Measurements from ENCODE around the gene ZBTB42. TPM values are rescaled to one million over a fixed set of nuclear protein-coding genes. Genes with fewer than 3 reads are reported as not detected.

Gene ZBTB42
- 2.5 and 3.9 TPM in 2 replicates for total RNA-seq (2014; rRNA removed; shearing (Covaris generic); ENCODE audit: low replicate concordance)

DNA sequence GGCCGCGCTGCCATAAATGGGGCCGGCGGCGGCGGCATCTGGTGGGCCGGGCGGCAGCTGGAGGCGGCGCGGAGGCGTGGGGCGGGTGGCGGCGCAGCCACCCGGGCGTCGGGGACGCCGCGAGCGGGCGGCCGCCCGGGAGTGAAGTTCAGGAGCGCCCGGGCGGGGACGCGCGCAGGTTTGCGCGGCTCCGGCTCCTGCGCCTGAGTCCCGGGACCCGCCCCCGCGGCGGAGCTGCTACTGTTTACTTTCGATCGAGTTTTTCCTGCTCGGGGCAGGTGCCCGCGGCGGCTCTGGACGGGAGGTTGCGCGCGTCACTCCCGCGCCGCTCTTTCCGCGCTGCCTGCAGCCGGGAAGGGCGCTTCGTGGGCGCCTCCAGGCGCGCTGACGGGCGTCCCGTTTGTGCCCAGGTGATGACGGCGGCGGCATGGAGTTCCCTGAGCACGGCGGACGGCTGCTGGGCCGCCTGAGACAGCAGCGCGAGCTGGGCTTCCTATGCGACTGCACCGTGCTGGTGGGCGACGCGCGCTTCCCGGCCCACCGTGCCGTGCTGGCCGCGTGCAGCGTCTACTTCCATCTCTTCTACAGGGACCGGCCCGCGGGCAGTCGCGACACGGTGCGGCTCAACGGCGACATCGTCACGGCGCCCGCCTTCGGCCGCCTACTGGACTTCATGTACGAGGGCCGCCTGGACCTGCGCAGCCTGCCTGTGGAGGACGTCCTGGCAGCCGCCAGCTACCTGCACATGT lies at the start of gene ZBTB42:
Gene ZBTB42 (plus strand): TSS at position 331 of the 749 bp plus-strand sequence. CDS start 97 bp downstream, at position 428.
- peak; percentile 50 for DNase-seq
- Histone ChIP-seq H3K36me3 (no peaks in the 10 kb centered on the region), H3K27me3 (no peaks in the 10 kb centered on the region), H3K4me3 (peak within 1 kb of the TSS; percentile 47), H3K9me3 (no peaks in the 10 kb centered on the region)

DNA sequence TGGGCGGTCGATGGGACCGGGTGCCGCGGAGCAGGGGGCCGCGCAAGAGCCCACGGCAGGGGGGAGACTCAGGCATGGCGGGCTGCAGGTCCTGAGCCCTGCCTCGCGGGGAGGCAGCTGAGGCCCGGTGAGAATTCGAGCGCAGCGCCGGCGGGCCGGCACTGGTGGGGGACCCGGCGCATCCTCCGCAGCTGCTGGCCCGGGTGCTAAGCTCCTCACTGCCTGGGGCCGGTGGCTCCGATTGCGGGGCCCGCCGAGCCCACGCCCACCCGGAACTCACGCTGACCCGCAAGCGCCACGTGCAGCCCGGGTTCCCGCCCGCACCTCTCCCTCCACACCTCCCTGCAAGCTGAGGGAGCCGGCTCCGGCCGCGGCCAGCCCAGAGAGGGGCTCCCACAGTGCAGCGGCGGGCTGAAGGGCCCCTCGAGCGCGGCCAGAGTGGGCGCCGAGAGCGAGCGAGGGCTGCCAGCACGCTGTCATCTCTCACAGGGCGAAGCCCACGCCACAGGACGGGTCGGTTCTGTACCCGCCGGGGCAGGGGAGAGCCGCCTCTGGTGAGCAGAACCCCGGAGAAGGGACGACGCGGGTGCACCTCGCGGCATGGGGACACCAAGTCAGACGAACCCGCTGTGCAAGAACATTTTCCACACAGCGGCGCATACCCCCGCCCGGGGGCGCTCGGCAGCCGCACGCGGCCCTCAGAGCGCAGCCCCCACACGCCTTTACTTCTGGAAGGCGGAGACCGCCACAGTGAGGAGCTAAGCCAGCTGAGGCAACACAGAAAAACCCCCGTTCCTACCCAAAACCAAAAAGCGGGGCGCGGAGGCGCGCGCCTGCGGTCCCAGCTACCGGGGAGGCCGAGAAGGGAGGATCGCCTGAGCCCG lies 49.1 kb upstream of the ZBTB42 start:
- Histone ChIP-seq H3K27me3 (no peaks in the 10 kb centered on the region), H3K9me3 (no peaks in the 10 kb centered on the region), H3K36me3 (peaks cover 10% of the 10 kb centered on the region), H3K4me3 (peak overlapping the region; percentile 76)
- DNase-seq = no peak

DNA sequence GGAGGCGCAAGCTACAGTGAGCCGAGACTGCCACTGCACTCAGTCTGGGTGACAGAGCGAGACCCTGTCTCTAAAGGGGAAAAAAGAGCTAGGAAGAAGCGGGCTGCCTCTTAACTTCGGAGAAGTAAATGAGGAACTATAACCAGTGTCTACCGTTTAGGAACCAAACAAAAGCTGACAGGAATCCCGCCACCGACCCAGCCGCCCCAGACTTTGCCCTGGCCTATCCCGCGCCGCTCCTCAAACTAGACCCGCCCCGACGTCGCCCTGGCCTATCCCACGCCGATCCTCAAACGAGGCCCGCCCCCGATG lies 48.5 kb upstream of the ZBTB42 start:
- no peak for DNase-seq
- H3K9me3 ChIP-seq = no peaks in the 10 kb centered on the region
- H3K4me3 ChIP-seq = peak overlapping the region; percentile 76
- H3K27me3 ChIP-seq = no peaks in the 10 kb centered on the region
- H3K36me3 ChIP-seq = peaks cover 15% of the 10 kb centered on the region

DNA sequence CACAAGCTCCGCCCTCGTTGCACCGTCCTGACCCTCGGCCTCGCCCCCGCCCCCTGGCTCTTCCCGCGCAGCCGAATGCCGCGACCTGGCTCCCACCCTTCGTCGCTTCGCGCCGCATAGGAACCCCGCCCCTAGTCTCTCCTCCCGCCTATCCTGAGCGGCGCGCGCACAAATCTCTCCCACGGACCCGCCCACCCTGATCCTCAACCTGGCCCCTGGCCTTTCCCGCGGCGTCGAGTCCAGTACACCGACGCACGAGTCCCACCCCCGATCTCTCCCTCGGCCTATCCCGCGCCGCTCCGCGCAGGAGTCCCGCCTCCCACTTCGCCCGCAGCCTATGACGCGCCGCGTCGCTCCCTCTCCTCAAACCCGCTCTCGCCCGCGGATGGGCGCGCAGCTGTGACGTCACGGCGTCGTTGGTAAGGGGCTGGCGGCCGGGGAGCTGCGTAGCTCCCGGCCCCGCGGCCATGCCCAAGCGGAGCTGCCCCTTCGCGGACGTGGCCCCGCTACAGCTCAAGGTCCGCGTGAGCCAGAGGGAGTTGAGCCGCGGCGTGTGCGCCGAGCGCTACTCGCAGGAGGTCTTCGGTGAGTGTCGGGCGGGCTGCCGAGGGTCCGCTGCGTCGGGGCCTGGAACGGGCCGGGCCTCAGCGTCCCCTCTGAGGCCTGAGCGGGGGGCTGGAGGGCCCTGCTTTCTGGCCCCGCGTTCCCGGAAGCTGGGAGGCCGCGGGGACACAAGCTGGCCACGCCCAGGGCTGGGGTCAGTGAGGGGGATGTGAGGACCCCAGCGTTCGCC lies 48.0 kb upstream of the ZBTB42 start, which contains the start of gene SIVA1:
Gene SIVA1 (plus strand): TSS at position 413 of the 793 bp plus-strand sequence. CDS start 55 bp downstream, at position 468.
- no peaks in the 10 kb centered on the region for H3K9me3 ChIP-seq
- peaks cover 15% of the 10 kb centered on the region for H3K36me3 ChIP-seq
- H3K27me3 ChIP-seq = no peaks in the 10 kb centered on the region
- H3K4me3 ChIP-seq = peak within 1 kb of the TSS; percentile 76
- peak; percentile 97 for DNase-seq

DNA sequence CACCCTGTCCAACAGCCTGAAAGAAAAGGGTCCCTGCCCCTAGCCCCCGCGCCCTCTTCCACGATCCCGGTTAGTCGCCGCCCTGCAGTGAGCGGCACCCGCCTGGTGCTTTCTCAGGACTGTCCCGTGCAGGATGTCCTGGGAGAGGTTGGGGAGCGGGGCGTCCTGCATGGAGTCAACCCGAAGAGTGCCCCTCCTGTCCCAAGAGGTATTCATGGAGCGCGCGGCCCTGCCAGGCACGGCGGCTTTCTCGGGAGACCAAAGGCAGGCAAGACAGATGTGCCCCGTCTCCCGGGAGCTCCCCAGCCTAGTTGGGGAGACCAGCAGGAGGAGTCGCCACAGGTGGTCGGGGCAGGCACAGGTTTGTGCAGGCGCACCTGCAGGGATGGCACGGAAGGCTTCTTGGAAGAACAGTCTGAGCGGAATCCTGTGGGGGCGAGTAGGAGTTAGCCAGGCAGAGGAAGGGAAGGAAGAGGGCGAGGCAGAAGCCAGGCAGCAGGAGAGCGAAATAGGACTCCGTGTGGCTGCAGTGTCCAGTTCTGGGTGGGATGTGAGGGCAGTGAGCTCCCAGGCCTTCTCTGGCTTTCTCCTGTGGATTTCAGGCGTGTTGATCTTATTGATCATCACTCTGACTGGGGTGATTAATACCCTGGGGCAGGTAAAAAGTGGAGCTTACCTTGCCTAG lies 47.2 kb upstream of the ZBTB42 start:
- Histone ChIP-seq H3K36me3 (peaks cover 15% of the 10 kb centered on the region), H3K9me3 (no peaks in the 10 kb centered on the region), H3K4me3 (peak overlapping the region; percentile 76), H3K27me3 (no peaks in the 10 kb centered on the region)
- no peak for DNase-seq

DNA sequence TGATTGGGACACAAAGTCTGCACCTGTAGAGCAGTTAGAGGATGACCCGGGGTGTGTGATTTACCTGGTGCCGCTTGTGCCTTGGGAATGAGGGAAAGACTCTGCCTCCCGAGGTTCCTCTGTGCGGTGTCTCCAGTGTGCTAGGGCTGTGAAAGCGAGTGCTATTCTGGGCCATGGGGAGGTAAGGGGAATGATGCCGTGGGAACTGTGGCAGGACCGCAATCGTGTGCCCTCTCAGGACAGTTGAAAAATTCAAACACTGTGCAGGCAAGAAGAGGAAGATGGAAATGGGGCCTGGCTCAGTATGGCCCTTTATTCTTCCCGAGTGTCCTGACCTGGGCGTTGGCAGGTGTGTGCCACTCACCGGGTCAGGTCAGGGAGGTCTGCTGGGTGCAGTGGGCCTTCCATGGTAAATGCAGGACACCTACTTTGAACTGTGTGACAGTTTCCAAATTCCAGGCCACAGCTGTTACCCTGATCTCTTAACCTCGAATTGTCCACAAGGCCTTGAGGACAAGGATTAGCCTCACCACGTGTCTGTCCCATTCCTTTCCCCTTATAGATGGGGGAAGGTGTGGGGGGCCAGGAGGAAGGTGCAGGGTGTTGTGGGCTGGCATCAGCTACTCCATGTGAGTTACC lies 46.6 kb upstream of the ZBTB42 start:
- Histone ChIP-seq H3K4me3 (peak overlapping the region; percentile 76), H3K36me3 (peaks cover 15% of the 10 kb centered on the region), H3K9me3 (no peaks in the 10 kb centered on the region), H3K27me3 (no peaks in the 10 kb centered on the region)
- no peak for DNase-seq

DNA sequence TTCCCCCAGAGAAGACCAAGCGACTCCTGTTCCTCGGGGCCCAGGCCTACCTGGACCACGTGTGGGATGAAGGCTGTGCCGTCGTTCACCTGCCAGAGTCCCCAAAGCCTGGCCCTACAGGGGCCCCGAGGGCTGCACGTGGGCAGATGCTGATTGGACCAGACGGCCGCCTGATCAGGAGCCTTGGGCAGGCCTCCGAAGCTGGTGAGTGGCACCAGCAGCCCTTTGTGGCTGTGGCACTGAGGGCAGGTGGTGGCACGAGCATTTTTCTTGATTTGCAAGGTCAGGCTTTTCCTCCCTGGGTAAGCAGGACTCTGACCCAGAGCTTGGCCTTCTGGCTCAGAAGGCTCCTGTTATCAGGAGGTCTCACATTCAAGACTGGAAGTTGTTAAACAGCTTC lies 45.3 kb upstream of the ZBTB42 start:
- no peak overlapping the region for H3K4me3 ChIP-seq
- H3K36me3 ChIP-seq = peaks cover 15% of the 10 kb centered on the region
- H3K9me3 ChIP-seq = no peaks in the 10 kb centered on the region
- DNase-seq = no peak
- H3K27me3 ChIP-seq = no peaks in the 10 kb centered on the region

DNA sequence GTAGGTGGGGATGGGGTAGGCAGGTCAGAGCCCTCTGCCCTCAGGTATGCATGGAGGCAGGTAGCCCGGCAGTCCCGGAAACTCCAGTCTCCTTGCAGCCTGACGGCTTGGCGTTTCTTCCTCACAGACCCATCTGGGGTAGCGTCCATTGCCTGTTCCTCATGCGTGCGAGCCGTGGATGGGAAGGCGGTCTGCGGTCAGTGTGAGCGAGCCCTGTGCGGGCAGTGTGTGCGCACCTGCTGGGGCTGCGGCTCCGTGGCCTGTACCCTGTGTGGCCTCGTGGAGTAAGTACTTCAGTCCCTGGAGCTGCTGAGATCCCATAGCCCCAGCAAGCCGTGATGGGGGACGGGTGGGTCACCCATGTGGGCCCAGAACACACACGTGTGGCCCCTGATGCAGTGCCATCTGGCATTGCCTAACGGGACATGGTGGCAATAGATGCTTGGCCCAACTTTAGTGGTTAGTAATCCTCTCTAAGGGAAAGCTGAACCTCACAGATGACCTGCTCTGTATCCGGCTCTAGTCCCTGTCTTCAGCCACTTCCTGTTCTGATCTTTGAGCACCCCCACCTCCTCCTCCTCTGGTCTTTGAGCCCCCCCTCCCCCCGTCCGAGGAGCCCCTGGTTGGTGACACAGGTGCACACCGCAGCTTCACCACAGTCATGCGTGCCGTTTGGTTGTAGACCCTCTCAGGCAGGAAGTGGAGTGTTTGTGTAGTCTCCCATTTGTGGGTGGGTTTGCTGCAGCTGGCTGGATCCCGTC lies 44.2 kb upstream of the ZBTB42 start:
- Histone ChIP-seq H3K27me3 (no peaks in the 10 kb centered on the region), H3K4me3 (no peak overlapping the region), H3K36me3 (peaks cover 16% of the 10 kb centered on the region), H3K9me3 (no peaks in the 10 kb centered on the region)
- no peak for DNase-seq

DNA sequence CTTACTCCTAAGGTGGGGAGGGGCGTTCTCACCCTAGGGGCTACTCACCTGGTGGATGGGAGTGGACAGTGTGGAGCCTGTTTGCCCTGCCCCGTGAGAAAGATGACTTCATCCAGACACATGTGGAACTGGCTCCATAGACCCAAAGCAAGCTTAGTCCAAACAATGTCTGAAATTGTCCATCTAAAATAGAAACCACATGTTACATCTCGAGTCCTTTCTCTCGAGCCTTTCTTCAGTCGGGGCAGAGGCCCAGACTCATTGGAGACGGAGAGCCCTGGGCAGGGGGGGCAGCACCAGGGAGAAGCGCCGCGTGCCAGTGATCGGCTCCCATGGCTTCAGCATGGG lies 43.7 kb upstream of the ZBTB42 start:
- Histone ChIP-seq H3K9me3 (no peaks in the 10 kb centered on the region), H3K27me3 (no peaks in the 10 kb centered on the region), H3K4me3 (no peak overlapping the region), H3K36me3 (peaks cover 21% of the 10 kb centered on the region)
- no peak for DNase-seq

DNA sequence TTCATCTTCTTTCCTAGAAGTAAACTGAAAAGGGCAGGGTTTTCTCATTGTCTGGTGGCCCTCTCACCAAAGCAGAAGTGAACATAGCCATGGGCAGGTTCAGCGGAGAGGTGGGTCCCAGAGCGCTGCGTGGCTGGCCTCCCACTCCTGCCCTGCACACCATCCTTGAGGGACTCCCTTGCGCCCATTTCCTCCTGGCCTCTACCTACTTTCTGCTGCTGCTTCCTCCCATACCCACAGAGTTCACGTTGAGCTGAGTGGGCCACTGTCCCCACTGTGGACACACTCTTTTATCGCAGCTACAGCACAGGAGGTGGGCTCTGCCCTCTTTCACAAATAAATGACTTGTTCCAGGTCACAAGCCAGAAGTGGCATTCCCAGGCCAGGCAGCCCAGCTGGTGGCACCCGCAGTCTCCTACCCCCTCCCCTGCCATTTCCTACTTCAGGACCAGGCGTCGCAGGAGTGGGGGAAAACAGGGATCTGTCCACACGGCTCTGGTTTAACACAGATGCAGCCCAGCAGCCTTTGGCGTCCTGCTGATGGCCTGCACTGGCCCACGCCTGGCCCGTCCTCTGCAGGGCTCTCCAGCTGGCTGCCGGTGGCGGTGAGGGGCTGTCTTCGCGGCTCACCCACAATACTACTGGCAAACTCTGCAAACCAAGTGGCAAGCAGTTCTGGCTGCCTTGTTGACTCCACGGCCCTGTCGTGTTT lies 43.1 kb upstream of the ZBTB42 start:
- no peak for DNase-seq
- Histone ChIP-seq H3K36me3 (peaks cover 21% of the 10 kb centered on the region), H3K4me3 (no peak overlapping the region), H3K9me3 (no peaks in the 10 kb centered on the region), H3K27me3 (no peaks in the 10 kb centered on the region)

DNA sequence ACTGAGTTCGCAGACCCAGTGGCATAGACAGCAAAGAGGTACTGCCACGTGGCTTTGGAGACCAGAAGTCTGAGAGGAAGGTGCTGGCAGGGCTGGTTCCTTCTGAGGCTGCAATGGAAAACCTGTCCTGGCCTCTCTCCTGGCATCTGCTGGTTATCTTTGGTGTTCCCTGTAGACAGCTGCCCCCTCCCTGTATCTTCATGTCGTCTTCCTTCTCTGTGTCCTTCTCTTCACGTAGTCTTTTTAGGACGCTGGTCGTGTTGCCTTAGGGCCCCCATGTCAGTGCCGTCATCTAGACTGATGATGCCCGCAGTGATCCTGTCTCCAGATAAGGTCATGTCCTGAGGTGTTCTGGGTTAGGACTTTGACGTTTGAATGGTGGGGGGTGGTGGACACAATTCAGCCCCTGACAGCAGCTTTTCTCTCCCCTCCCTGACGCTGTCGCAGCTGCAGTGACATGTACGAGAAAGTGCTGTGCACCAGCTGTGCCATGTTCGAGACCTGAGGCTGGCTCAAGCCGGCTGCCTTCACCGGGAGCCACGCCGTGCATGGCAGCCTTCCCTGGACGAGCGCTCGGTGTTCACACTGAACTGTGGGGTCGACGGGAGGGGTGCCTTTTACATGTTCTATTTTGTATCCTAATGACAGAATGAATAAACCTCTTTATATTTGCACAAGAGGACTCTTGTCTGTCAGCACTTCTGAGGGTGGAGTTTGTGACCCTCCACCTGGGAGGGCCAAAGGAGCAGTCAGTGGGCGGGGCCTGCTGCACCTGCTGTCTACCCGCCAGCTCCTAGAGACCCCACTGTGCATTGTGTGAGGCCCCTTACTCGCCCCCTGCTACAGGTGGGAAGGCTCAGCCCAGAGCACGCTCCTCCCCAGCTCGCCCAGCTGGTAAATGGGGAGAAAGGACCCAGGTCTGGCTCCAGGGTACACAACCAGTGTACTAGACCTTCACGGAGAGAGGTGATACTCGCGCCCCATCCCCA lies 41.6 kb upstream of the ZBTB42 start:
- peaks cover 21% of the 10 kb centered on the region for H3K36me3 ChIP-seq

DNA sequence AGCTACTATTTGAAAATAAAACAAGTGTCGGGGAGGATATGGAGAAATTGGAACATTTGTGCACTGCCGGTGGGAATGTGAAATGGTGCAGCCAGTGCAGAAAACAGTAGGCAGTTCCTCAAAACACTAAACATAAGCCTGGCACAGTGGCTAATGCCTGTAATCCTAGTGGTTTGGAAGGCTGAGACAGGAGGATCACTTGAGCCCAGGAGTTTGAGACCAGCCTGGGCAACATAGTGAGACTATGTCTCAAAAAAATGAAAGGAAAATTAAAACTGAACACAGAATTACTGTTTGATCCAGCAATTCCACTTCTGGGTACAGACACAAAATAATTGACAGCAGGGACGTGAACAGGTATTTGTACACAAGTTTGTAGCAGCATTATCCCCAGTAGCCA lies 35.4 kb upstream of the ZBTB42 start:
- H3K27me3 ChIP-seq = no peaks in the 10 kb centered on the region
- no peak for DNase-seq

More for the DNA sequence above, 41.6 kb upstream of the ZBTB42 start:
- no peak for DNase-seq
- H3K27me3 ChIP-seq = no peaks in the 10 kb centered on the region
- no peak overlapping the region for H3K4me3 ChIP-seq
- H3K9me3 ChIP-seq = no peaks in the 10 kb centered on the region

DNA sequence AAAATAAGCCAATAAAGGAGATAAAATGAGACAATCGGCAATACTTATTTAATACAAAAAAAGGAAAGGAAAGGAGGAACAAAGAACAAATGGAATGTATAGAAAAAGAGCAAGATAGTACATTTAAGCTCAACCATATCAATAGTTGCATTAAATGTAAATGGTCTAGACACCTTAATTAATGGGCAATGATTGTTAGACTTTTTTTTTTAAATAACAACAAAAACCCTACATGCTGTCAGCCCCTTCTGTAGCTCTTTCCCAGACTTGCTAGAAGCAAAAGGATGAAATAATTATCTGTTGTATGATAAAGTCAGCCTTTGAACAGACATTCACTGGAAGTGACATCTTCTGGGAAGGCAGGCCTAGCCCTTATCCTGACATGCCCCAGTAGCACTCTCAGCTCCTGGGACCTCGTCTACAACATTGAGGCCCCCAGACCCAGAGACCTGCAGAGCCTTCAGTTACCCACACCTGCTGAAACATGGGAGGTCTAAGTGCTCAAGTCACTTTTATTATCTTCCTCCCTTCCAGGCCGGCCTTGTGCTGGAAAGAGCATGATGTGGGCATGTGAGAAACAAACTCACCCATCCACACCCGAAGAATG lies 34.5 kb upstream of the ZBTB42 start:
- Histone ChIP-seq H3K4me3 (no peak overlapping the region), H3K9me3 (no peaks in the 10 kb centered on the region; the same call in none of the 2 replicates), H3K27me3 (no peaks in the 10 kb centered on the region), H3K36me3 (peaks cover 12% of the 10 kb centered on the region)
- no peak for DNase-seq

More for the DNA sequence above, 35.4 kb upstream of the ZBTB42 start:
- Histone ChIP-seq H3K4me3 (no peak overlapping the region), H3K36me3 (peaks cover 6% of the 10 kb centered on the region), H3K9me3 (no peaks in the 10 kb centered on the region; the same call in 1 of the 2 replicates)
